Thyroid gland (tissue), 4 donors: ENCODE results near the gene STK40.

Experiments
- POLR2A ChIP-seq, 2 donors: fragments of 450-650 bp; IDR thresholded peaks; one replicate each; pipeline ENCODE4 v1.6.1; 2017; ENCODE audit warnings: antibody characterized with exemption in 2 of 2, mild to moderate bottlenecking in 2 of 2, moderate library complexity in 1 of 2
- TF ChIP-seq, protein P1 (sequence below), 6 experiments: fragments of 200-600 bp in 3 of 6; fragments of 450-650 bp in 3 of 6; sonication (generic) in 3 of 6; IDR thresholded peaks; one replicate each; pipeline ENCODE4 v1.5.1; 2016 to 2019; ENCODE audit warnings: antibody characterized with exemption in 6 of 6, mild to moderate bottlenecking in 2 of 6, inconsistent platforms in 1 of 6, moderate library complexity in 1 of 6

DNA sequence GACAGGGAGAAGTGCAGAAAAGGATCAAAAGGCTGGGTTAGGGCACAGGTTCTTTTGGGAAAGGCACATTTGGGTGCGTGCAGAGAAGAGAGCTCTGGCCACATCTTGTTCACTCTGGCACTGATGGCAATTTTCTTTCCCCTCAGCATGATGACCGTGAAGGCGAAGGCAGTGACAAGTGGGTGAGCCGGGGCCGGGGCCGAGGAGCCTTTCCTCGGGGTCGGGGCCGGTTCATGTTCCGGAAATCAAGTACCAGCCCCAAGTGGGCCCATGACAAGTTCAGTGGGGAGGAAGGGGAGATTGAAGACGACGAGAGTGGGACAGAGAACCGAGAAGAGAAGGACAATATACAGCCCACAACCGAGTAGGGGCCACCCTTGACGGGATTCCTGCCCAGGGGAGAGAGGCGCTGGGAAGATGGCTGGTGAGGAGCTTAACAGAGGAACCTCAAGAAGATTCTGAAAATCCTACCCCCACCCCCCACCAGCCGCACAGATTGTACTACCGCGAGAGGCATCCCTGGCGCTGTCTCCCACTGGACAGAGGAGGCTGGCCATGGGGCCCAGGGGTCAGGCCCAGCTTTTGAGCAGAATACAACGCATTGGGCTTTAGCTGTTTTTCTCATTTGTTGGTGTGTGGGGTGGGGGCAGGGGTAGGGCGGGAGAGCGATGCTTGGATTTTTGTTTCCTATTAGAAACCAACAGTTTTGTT is 81.9 kb downstream of the STK40 start:
- TF ChIP-seq, protein P1, sequence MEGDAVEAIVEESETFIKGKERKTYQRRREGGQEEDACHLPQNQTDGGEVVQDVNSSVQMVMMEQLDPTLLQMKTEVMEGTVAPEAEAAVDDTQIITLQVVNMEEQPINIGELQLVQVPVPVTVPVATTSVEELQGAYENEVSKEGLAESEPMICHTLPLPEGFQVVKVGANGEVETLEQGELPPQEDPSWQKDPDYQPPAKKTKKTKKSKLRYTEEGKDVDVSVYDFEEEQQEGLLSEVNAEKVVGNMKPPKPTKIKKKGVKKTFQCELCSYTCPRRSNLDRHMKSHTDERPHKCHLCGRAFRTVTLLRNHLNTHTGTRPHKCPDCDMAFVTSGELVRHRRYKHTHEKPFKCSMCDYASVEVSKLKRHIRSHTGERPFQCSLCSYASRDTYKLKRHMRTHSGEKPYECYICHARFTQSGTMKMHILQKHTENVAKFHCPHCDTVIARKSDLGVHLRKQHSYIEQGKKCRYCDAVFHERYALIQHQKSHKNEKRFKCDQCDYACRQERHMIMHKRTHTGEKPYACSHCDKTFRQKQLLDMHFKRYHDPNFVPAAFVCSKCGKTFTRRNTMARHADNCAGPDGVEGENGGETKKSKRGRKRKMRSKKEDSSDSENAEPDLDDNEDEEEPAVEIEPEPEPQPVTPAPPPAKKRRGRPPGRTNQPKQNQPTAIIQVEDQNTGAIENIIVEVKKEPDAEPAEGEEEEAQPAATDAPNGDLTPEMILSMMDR (IDR thresholded peaks at IDR 0.05) = no peak
- TF ChIP-seq POLR2A (IDR thresholded peaks at IDR 0.05) = no peak
